GM12864 (cell line): Measurements from ENCODE around the gene OR5F1.

Experiments used
- DNase-seq: peaks from one replicate; pipeline ENCODE4 v3.0.0-alpha.2; 2011; ENCODE audit warnings: low read depth
- H3K4me3 ChIP-seq: 2 replicates; pipeline ENCODE4 v1.5.1; 2011; ENCODE audit warnings: mild to moderate bottlenecking, low read depth, low read length, control low read depth
- TF ChIP-seq, protein P1 (sequence below): IDR thresholded peaks from 2 replicates; pipeline ENCODE4 v1.5.1; 2011; ENCODE audit warnings: low read depth, mild to moderate bottlenecking, moderate library complexity, low read length, control low read depth, inconsistent platforms; ENCODE audit errors: missing control alignments

OR5F1 gene

DNA sequence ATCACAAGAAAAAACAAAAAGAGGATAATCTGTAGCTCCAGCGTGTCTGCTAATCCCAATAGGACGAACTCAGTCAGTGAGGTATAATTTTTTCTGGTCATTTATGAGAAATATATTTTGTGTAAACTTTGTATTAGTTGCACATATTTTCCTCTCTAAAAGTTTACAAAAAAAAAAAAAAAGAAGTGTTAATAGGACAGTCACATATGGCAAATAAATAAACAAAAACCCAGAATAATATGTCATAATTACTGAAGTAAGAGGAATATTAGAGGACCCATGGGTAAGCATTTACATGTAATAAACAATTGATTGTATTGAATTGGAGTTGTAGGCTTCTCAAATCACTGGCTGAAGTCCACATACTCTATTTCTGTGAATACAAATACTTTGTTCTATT is at the start of gene OR5F1:
OR5F1 (minus strand) TSS at position 101 of the 400 bp plus-strand sequence; CDS start at position 101, 0 bp downstream.
- no peak for DNase-seq
- TF ChIP-seq, protein P1, sequence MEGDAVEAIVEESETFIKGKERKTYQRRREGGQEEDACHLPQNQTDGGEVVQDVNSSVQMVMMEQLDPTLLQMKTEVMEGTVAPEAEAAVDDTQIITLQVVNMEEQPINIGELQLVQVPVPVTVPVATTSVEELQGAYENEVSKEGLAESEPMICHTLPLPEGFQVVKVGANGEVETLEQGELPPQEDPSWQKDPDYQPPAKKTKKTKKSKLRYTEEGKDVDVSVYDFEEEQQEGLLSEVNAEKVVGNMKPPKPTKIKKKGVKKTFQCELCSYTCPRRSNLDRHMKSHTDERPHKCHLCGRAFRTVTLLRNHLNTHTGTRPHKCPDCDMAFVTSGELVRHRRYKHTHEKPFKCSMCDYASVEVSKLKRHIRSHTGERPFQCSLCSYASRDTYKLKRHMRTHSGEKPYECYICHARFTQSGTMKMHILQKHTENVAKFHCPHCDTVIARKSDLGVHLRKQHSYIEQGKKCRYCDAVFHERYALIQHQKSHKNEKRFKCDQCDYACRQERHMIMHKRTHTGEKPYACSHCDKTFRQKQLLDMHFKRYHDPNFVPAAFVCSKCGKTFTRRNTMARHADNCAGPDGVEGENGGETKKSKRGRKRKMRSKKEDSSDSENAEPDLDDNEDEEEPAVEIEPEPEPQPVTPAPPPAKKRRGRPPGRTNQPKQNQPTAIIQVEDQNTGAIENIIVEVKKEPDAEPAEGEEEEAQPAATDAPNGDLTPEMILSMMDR: no peak
- H3K4me3 ChIP-seq: no peak within 1 kb of the TSS

DNA sequence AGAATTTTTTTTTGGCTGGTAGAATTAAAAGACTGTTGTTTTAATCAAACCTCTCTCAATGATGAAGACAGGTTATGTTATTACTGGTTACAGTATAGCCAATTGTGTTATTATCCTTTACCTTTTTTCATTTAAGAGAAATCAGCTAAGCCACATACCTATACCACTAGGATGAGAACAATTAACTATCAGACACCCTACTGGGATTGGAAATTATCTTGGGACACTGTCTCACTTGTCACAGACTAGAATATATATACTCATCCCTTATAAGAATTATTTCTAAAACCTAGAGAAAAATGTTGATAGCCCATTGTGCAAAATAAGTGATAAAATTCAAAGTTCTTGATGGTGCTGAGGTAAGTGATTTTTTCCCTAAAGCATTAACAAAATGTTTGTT is 32.9 kb upstream of the OR5F1 start, which contains the start of gene OR5AS1:
OR5AS1 (plus strand) TSS at position 301 of the 400 bp plus-strand sequence. CDS start 2,765 bp downstream, outside the sequence.
- H3K4me3 ChIP-seq: no peak within 1 kb of the TSS
- TF ChIP-seq, protein P1: no peak
- no peak for DNase-seq

DNA sequence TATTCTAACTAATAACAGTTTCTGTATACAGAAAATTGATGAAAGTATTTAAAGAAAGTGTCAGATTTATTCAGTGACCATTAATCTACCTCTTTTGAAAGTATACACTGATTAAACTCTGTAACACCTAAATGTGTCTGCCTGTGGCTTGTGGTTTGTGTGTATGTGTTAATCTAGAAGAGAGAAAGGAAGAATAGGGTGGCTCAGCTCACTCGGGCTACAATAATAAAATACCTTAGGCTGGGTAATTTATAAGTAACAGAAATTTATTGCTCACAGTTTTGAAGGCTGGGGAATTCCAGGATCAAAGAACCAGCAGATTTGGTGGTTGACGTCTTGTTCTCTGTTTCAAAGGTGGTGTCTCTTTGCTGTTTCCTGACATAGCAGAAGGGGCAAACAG is 19.4 kb upstream of the OR5F1 start:
- H3K4me3 ChIP-seq: no peak overlapping the region
- TF ChIP-seq, protein P1: no peak
- no peak for DNase-seq

DNA sequence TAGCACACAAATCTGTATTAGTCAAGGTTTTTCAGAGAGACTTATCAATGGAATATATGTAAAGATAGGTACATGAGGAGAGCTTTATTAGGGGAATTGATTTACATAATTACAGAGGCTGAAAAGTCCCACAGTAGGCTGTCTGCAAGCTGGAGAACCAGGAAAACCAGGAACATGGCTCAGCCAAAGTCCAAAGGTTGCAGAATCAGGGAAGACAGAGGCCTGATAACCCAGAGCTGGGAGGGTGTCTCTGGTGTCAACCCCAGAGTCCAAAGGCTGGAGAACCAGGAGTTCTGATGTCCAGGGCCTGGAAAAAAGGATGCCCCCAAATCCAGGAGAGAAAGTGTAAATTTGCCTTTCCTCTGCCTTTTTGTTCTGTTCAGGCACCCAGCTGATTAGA is 16.3 kb upstream of the OR5F1 start:
- TF ChIP-seq, protein P1: no peak
- no peak overlapping the region for H3K4me3 ChIP-seq
- DNase-seq: no peak

DNA sequence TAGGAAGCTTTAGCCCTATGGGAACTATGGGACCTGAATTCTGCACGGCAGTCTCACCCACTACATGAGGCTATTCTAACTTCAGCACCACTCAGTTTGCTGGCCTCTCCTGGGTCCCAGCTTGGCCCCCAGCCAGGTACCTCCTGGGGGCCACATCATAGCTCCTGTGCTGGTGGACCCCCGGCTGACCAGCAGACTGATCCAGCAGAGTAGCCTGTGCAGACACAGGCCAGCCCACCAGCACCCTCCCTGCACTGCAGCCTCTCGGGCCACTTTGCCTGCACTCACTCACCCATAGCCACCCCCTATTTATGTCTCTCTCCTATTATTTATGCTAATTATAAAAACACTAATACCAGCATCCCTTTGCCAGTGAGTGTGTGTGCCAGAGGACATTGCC is 23.5 kb downstream of the OR5F1 start:
- no peak for DNase-seq
- H3K4me3 ChIP-seq: no peak overlapping the region
- TF ChIP-seq, protein P1: no peak

DNA sequence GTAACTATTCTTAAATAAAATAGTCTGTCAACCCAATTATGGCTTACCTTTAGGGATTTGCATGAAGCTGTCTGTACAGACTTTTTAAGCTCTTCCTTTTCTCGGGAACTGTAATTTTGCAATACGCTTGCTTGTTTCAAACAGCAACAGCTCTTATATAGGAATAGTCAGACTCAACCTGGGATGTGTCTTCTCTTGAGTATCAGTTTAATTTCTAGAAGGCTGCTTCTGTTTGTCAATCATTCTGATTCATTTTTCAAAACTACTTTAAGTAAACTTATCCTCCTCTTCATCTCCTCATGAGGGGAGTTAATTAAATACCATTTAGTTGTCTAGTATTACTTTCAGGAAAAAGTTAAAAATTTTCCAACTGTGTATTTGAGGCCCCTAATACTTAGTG is 24.6 kb downstream of the OR5F1 start, which contains the start of gene OR10AG1:
OR10AG1 (minus strand) TSS at position 101 of the 400 bp plus-strand sequence; CDS start at position 63, 38 bp downstream.
- TF ChIP-seq, protein P1: no peak
- no peak for DNase-seq
- H3K4me3 ChIP-seq: no peak within 1 kb of the TSS

DNA sequence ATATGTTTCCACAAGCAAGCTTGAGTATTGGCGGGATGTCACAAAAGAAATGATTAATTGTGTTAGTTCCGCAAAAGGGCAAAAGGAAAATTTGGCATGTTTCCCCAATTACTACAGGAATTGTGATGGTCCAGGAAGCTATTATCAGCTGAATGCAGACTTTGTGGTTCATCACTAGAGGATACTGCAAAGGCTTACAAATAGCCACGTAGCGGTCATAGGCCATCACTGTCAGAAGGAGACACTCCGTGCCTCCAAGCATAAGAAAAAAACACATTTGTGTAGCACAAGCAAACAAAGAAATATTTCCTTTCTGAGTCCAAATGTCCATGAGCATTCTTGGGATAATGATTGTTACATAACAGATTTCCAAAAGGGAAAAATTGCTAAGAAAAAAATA is 26.5 kb downstream of the OR5F1 start:
- H3K4me3 ChIP-seq: no peak overlapping the region
- DNase-seq: no peak
- TF ChIP-seq, protein P1: no peak
